T-helper 9 cell (primary cell): ENCODE data around the gene SPR.
A peak's percentile ranks its signal among the peaks of the same experiment; 100 is the strongest.
"Not testable (repeated sequence)": the region's sequence is repeated elsewhere in the genome, so short reads cannot be mapped to it uniquely, and the experiment has no call there.

Experiments
- DNase-seq: peaks from one replicate; pipeline ENCODE4 v3.0.0-alpha.2; 2020

SPR gene

GRCh38 chr2:72889991-72890390, 2.8 kb downstream of the SPR start:
- no peak for DNase-seq

GRCh38 chr2:72891091-72891818, 4.0 kb downstream of the SPR start:
- no peak for DNase-seq

GRCh38 chr2:72892506-72893173, 5.4 kb downstream of the SPR start:
- DNase-seq: peak; percentile 38

GRCh38 chr2:72893594-72894319, 6.5 kb downstream of the SPR start:
- no peak for DNase-seq

GRCh38 chr2:72894514-72894913, 7.3 kb downstream of the SPR start:
- no peak for DNase-seq

DNA sequence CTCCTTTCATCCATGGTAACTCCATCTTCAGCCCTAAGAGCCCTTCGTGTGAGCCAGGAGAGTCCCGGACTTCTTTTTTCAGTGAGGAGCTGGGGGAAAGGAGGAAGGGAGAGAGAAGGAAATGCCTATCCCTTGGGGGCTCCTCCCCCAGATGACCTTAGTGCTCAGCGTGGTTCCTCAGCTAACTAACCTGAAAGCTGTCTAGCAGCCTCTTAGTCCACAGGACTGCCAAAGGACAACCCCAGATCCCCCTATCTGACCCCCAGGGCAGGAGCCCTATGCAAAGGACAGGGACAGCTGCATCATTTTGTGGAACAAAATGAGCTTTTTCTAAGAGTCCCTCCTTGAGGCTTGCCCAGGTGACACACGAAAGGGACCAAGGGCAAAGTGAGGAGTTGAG, 7.9 kb downstream of the SPR start:
- DNase-seq: no peak

- DNase-seq: no peak
These were observed 8.6 kb downstream of the SPR start for GRCh38 chr2:72895759-72896281.

- no peak for DNase-seq
These were observed 9.2 kb downstream of the SPR start for GRCh38 chr2:72896446-72896845.

DNA sequence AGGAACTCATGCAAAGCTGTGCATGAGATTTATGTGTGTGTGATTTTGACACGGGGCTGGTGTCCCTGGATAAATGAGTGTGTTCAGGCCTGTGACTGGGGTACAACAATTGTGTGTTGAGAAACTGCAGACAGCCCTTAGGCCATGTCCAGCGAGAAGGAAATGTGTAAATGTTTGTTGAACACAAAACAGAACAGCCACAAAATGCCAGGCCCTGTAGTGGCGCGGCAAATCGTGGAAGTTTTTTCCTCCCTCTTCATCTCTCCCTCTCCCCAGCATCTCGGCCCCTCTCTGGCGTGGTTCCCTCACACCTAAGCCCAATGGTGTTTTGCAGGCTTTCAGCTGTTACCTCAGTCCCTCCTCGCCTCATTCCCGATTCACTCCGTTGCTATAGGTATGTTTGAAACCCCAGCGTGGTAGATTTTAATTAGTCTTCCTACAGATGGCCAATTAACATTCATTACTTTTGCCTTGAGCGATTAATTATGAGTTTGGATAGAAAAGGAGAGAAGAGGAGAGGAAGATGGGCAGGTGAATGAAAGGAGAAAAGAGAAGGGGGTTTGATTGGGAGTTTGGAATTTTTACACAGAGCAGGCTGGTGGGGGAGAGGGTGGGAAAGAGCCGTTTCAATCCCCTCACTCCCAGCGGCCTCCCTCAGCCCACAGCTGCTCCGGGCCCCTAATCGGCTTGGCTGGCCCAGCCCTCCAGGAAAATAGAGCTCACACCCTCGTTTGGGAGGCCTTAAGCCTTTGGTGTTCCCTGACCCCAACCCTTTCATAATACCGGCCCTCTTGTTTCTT, 10.8 kb downstream of the SPR start:
- DNase-seq: no peak

DNA sequence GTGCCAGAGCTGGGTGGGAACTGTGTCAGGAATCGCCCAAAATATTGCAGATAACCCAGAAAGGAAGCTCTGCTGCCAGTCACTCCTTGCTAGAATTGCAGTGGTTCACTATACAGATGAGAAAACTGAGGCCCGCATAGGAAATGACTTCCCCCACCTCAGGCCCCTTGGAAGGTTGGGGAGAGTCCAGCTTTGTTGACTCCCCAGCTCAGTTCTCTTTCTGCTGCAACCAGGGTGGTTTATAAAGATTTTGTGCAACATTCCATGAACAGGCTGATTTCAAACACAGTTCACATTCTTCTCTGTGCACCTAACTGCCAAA, 11.3 kb downstream of the SPR start:
- DNase-seq: no peak

DNA sequence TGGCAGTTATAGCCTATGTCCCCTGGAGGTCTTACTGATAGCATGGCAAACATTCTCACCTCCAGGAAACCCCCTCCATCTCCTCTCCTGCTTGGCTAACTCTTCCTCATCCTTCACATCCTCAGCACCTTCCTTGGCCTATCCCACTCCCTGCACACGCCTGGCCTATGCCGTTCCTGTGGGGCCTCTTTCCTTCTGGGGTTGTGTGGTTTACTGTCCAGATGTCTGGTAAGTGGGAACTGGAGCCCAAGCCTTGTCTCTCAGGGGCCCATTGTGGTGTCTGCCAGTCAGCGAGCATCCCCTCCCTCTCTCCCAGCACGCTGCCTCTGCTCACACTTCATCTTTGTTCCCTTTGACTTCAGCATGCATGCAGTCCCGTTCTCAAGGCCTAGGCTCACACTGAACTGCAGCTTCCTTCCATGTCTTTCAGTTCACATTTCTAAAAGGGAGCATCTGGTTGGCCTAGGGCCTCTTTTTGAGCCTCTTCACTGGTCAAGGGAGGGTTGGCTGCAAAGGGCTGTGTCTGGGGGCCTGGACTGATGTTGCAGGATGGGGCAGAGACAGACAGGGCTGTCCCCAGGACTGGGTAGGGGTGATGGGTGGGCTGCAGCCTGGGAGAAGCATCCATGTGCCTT, 13.1 kb downstream of the SPR start:
- no peak for DNase-seq

GRCh38 chr2:72901426-72901825, 14.2 kb downstream of the SPR start:
- DNase-seq: no peak

DNA sequence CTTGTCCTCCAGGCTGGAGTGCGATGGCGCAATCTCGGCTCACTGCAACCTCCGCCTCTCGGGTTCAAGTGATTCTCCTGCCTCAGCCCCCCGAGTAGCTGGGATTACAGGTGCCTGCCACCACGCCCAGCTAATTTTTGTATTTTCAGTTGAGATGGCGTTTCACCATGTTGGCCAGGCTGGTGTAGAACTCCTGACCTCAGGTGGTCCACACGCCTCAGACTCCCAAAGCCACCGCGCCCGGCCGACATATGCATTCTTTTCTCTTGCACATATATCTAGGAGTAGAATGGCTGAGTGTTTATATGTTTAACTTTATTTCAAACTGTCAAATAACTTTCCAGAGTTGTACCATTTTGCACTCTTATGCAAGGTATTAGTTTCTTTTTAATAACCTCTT, 20.2 kb downstream of the SPR start:
- not testable (repeated sequence) for DNase-seq

GRCh38 chr2:72908741-72909140, 21.5 kb downstream of the SPR start:
- DNase-seq: no peak

GRCh38 chr2:72911256-72911655, 24.0 kb downstream of the SPR start:
- DNase-seq: no peak

DNA sequence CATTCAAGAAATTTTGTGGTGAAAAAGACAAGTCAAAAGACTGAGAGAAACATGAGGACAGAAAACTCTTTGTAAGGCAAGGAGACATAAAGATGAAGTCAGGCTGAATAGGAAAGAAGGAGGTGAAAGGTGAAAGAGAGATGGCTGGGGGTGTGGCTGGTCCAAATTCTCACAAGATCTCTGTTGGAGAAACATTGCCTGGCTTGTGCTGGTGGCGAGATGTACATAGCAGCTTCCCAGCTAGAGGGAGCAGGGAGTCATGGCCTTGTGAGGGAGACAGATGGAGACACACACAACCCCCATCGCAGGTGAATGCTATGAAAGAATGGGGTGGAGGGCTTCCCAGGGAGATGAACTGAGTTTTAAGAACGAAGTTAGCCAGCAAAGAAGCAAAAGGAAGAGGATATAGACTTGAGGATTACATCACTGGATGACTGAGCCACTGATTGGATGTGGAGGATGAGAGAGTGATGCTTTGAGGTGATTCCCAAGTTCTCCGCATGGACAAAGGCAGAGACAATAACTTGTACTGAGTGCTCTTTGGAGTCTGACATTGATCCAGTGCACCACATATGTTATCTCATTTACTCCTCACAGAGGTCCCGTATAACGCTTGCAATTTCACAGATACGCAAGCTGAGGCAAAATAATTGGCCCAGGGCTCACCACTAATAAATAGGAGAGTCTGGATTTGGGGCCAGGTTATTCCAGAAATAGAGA, 26.4 kb downstream of the SPR start:
- DNase-seq: no peak

GRCh38 chr2:72914206-72914559, 27.0 kb downstream of the SPR start:
- no peak for DNase-seq

DNA sequence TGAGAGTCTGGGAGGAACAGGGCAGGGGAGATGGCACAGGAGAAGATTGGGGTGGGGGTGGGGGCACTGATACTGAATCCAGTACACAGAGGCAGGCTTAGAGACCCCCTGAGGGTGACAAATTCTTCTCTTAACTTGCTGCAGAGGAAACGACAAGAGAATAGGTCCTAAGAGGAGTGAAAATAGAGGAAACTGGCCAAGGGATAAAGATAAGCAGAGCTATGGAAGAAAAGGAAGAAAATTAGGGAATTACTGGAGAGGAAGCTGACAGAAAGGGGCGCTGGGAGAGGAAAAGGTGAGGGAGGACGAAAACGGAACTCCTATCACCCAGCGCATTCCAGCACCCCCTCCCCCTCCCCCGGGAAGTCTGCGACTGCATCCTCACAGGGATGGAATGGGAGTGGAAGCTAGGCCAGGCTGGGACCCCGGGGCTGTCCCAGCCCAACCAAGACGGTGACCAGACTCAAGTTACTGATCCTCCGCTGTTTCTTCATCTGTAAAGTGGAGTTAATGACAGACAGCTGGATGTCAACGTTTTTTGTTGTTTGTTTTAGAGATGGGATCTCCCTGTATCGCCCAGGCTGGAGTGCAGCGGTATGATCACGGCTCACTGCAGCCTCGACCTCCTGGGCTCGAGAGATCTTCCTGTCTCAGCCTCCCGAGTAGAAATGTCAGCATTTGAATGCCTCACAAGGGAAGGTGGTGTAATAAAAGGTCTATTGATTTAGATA, 27.5 kb downstream of the SPR start:
- no peak for DNase-seq

DNA sequence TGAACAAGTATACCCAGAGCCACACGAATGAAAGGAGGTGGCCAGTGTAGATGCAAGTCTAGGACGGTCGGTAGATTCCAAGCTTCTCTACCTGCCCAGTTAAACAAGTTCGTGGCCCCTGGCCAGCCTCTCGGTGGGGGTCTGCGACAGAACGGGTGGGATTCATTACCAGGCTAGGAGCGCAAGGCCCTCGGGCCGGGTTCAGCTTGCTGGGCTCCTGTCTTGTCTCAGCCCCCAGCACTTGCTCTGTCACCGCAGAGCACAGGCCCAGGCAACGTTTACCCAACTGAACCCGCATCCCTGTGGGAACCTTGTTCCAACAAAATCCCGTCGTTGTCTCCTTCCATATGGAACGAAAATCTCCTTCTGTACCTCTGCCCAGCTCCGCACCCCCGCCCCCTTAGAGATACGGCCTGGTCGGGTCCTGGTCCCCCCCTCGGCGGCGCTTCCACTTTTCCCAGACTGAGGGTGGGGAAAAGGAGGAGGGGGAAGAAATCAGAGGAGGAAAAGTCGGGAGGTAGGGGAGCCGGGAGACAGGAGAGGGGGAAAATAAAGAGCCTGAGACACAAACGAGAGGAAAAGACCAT, 28.2 kb downstream of the SPR start:
- no peak for DNase-seq

- peak; percentile 32 for DNase-seq
These were observed 28.9 kb downstream of the SPR start for GRCh38 chr2:72915907-72916742.
